NAMALWA (cell line): Measurements from ENCODE around the gene PELO.
"Not testable (repeated sequence)": the region's sequence is repeated elsewhere in the genome, so short reads cannot be mapped to it uniquely, and the experiment has no call there.

Experiments used
- DNase-seq: peaks from one replicate; pipeline ENCODE4 v3.0.0-alpha.2; 2015; ENCODE audit warnings: low spot score

The PELO gene

DNA sequence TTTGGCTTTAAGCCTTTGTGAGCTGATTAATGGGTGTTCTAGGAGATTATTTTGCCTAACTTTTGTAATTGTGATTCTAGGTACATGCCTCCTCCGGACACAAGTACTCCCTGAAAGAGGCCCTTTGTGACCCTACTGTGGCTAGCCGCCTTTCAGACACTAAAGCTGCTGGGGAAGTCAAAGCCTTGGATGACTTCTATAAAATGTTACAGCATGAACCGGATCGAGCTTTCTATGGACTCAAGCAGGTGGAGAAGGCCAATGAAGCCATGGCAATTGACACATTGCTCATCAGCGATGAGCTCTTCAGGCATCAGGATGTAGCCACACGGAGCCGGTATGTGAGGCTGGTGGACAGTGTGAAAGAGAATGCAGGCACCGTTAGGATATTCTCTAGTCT lies 13.6 kb downstream of the PELO start:
- DNase-seq, result peak; percentile 16

DNA sequence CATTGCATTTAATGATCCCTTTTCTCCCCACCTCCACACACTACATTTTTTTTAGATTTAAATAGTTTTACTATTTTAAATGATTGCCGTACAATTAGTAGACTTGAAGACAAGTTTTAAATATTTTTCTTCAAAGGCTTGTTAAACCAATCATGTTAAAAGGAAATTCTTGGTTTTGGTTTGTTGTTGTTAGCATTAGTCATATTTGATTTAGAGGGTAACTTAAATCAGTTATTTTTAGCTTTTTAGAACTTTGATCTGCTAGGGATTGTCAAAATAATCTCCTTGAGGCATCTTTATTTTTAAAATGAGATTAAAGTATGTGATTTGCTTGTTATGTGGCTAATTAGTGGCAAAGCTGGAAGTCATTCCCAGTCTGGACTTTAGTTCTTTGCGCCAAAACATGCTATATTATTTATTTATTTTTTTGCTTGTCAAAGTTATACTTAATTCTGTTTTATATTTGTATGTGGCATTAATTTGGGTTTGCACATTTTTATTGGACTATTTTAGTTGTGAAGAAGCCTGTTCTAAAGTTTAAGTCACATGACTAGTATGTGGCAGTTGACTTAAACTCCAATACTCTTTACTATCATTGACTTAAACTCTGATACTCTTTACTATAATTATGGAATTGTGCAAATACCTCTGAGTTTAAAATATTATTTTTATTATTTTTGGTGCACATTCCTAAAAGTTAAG lies 14.7 kb downstream of the PELO start:
- no peak for DNase-seq

DNA sequence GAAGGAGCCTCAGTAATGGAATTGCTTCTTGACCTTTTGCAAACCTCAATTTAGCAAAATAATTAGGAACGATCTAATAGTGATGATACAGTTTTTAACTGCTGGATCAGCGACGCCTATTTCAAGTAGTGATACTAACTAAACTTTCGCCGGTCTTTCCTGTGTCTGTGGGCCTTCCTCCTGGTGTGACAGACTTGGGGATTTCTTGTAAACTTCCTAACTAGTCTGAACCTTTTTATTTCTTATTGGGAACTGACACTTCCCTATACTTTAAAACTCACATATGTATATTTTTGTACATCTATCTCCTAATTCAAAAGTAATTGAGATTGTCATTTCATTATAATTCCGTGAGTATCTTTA lies 15.2 kb downstream of the PELO start:
- DNase-seq, result no peak

DNA sequence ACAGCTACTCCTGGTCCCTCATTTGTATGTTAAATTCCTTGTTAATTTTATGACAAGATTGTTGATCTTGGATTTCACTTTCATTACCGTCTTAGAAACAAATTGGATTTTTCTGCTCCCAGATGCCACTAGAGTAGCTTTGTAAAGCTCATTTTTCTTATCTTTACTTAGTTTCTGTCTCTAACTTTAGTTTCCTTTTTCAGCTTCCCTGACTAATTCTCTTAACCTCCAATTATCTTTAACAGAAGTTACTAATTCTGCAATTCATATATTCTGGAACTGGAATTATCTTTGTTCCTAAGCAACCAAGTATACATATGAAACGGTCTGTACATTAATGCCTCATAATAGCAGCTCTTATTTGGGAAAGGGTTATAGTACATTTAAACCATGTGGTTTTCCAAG lies 16.7 kb downstream of the PELO start:
- DNase-seq, result no peak

DNA sequence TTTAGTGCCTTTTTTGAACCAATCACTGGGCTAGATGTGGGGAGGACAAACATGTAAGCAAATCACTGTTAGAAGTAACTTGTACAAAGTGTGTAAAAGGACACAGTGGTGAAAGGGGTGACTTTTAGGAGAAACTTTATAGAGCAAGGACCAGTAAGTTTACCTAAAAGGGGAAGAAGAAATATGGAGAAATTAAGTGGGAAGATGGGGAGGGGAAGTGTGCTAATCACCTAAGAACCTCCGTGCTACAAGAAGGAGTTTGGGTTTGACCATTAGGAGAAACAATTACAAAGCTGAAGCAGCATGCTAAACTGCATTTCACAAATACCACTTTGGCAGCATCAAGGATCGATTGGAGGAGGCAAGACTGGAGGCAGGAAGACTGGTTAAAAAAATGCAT lies 17.3 kb downstream of the PELO start:
- DNase-seq, result no peak

DNA sequence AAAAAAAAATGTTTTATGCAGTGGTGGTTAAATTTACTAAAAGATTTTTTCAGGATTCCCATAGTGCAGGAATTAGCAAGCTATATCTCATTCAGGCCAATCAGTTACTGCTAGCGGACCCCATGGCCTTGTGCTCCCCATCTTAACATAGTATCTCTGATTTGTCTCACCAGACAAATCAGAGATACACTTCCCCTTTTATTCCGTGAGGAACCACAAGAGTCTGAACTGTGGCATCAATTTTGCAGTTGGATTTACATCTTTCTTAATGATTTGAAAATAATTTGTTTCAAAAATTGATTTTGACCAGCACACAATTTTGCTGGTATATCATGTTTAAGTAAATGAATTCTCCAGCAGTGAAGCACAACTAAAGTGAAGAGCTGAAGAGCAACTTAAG lies 17.9 kb downstream of the PELO start:
- no peak for DNase-seq

DNA sequence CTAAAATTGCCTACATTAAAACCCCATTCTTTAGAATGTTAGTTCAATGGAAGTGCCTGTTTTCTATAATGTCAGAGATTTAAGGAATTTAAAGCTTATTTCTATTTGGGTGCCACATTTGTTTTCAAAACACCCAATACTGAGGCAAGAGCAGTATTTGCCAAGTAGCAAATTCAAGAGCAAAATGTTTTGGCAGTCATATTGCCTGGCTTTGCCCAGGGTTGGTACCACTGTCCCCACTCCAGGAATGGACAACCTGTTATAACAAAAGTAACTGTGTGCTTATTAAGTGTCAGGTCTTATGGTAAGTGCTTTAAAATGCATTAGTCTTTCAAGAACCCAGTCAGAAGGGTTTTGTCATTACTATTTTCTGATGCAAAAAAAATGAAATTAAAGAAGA lies 19.3 kb downstream of the PELO start:
- DNase-seq, result no peak

DNA sequence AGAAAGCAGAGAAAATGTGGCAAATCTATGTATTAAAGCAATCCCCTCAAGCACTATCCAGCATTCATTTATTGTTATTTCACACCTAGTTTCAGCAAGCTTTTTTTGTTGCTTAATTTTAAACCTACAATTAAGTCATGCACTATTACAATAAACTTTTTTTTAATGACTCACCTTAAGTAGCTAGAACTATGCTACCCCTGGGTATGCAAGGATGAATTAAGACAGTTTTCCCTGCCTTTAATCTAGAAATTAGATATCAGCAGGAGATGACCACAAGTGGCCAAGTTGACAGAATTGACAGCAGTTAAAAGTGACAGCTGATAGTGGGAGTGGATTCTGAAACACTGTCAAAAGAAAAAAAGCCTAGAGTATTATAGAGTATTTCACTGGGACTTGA lies 20.0 kb downstream of the PELO start:
- DNase-seq, result no peak

DNA sequence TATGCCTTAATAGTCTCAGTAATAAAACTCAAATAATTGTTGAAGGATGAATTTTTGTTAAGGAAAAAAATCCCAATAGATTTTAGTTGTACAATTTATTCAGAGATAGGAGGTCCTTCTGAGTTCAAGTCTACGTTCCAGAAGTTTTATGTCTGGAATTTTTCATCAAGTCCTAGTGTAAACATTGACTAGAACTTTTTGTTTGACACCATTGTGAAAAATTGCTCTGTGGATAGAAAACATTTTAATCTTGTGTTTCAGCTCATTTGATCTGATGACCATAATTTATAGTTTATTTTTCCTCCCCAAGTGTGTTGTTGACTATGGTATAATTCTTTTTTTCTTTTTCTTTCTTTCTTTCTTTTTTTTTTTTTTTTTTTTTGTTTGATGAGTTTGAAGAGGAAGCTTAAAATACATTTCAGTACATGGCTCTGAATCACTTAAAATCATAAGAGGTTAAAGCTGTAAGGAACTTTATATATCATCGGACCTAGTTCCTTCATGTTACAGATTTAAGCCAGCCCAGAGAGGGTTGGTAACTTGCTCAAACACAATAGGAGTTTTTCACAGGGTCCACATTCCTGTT lies 20.7 kb downstream of the PELO start:
- no peak for DNase-seq

DNA sequence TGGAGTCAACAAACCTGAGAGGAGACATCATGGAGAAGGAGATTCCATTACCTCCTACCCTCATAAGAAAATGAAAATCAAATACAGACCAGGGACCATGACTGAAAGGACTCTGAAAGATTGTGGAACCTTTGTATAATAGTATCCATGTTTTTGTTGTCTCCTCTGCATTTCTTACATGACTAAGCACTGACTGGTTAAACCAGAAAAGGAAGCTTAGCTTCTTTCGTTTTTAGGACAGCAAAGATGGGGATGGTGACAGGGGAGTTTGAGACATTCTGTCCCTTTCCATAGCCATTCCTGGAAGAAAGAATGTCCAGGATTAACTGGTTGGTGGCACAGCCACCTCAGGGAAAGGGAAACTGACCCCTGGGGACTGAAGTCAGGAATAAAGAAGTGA lies 22.2 kb downstream of the PELO start:
- DNase-seq, result no peak

DNA sequence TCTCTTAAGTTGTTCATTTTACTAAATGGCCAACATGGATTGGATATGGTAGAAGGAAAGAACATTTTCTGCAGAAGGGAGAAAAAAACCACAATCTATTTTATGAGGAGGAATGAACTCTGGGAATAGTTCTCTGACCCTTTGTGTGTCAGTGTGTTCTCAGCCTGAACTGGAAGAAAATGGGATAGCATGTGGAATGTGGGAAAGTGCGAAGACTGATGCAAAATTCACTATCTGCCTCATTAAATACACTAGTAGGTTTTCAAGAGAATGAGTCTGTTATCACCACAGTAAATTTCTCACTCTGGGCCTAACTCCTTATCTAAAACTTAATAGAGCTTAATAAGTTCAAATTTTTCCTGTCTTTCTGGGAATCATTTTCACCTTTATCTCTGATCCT lies 22.7 kb downstream of the PELO start:
- no peak for DNase-seq

DNA sequence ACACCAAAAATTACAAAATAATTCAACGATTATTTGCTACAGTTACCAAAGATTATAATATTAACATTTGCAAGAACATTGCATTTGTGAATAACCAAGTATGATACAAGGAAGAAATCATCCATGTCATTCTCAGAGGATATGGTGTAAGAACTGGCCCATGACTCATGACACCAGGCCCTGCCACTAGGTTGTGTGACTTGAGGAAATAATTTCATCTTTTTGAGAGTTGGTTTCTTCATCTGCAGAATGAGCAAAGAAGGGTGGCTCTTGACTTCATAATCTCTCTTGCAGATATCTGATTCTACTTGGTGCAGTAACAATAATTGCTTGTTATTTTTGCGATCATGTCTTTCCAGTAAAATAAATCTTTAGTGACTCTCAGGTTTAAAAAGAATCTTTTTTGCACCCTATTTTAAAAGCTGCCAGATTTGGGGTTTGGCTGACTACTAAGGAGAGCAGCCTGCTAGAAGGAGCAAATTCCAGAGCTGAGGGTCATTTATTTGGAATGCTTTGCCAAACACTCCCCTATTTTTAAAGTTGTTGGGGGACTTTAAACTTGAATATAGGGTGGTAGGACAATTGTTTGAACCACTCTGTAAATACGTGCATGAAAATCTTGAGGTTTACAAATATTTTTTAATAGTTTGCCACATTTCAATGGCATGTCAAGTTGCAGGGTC lies 23.5 kb downstream of the PELO start:
- DNase-seq, result no peak

DNA sequence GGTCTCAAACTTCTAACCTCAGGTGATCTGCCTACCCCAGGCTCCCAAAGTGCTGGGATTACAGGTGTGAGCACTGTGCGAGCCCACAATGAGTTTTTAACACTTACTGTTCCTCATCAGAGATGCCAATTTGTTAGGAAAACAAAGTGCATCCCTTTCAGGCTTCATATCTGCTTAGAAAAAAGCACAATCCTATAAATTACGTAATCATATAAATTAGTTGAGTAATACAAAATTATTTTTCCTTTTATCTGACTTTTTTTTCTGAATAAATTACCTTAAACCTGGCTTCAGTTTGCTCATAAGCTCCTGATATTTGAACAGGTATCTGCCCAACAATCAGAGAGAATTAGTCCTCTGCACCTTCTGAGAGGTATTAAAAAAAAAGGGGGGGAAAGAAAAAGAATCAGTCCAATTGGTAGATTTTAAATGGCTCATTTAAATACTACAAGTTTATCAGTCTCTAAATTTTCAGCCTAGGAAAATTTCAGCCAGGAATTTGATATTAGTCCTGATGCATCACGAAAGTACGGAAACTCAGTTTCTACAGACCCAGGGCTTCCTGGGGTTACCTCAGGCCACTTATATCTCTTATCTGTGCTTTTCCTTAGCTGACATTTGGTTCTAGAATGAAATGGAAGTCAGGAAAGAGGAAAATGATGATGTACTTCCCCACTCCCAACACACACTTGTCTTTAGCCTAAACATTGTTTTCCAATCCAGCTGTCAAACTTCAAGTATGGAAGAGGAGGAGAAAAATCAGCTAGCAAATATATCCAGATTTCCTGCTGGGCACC lies 26.8 kb downstream of the PELO start:
- no peak for DNase-seq

DNA sequence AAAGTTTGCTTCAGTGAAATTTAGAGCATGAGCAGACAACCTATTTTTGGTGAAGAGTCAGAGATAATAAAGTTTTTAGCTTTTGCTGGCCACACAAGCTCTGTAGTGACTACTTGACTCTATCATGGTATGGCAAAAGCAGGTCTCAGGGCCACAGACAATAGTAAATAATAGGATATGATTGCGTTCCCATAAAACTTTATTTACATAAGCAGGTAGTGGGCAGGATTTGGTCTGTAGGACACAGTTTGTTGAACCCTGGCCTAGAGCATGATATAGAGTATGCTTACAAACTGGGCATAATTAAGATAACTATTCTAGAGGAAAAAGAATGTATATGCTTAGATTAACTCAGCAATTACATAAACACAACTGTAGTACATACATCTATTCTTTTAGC lies 30.1 kb downstream of the PELO start:
- no peak for DNase-seq

DNA sequence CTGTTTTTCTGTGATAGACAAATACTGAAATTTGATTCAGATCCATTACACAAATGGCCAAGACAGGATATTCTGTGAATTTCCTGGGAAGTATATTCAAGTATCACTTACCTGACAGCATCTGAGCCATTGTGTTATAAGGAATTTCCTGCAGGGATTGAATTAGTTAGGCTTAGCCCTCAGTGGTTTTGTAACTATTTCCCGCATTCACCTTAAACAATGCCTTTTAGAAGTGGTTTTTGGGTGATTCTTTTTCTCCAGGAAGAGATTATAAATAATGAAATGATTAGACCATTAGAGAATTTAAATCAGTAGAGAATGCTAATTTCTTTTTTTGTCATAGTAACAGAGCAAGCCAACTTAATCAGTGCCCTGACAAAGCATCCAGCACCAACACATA lies 30.6 kb downstream of the PELO start:
- DNase-seq, result no peak

DNA sequence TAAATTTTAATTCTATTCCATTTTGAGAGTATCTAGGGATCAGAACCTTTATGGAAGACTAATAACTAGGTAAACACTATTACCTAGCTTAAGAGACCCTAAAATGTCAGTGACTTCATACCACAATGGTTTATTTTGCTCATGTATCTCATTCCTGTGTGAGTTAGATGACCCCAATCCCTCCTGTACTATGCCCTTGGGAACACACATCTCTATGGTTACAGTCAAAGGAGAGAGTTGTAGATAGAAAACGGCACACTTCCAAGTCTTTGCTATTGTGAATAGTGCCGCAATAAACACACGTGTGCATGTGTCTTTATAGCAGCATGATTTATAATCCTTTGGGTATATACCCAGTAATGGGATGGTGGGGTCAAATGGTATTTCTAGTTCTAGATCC lies 31.1 kb downstream of the PELO start:
- not testable (repeated sequence) for DNase-seq

DNA sequence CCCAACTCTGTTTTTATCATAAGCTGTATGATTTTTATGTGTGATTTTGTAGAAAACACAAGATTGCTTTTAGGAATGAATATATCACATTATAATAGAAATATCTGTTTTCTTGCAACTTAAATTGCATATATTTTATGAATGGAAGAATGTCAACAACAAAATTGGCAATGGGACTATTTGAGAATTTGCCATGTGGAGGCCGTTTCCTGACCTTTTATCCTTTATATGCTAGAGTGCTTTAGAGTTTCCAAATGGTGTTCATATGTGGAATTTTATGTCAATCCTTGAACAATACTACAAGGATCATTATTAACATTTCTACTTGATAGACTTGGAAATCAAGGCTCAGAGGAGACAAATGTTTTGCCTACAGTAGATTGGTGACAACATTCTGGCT lies 34.2 kb downstream of the PELO start:
- DNase-seq, result no peak

DNA sequence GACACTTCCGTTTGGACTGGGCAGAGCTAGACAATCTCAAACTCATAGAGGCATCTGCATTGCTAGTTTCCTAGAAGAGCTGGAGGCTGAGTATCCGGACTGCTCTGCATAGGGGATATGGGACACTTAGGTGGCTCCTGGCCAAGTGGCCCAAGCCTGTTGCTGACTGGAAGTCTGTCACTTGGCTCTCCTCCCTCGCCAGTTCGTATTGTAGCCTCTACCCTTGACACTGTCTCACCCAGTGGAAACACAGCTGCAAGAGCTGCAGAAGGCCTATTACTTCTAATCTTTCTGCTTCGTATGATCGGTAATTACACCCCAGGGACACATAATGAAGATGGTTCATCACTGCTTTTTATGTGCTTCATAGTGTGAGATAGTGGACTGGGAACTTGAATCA lies 34.7 kb downstream of the PELO start:
- DNase-seq, result peak; percentile 7

DNA sequence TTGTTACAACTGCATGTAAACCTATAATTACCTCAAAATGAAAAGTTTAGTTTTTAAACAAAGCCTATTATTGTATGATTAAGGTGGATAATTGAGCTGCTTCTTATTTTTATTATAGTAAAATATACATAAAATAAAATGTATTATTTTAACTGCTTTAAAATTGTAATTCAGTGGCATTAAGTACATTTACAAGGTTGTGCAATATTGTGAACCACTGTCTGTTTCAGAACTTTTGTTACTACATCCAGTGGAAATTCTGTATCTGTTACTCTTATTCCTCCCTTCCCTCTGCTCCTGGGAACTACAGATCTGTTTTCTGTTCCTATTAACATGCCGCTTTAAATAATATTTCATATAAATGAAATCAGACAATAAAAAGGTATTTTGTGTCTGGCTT lies 37.1 kb downstream of the PELO start:
- no peak for DNase-seq

DNA sequence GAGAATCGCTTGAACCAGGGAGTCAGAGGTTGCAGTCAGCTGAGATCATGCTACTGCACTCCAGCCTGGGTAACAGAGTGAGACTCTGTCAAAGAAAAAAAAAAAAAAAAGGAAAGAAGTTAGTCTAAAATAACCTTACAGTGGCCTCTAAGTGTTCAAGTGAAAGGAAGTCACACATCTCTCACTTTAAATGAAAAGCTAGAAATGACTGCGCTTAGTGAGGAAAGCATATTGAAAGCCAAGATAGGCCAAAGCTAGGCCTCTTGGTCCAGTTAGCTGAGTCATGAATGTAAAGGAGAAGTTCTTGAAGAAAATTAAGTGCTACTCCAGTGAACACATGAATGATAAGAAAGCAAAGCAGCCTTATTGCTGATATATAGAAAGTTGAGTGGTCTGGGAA lies 38.1 kb downstream of the PELO start:
- DNase-seq, result no peak

DNA sequence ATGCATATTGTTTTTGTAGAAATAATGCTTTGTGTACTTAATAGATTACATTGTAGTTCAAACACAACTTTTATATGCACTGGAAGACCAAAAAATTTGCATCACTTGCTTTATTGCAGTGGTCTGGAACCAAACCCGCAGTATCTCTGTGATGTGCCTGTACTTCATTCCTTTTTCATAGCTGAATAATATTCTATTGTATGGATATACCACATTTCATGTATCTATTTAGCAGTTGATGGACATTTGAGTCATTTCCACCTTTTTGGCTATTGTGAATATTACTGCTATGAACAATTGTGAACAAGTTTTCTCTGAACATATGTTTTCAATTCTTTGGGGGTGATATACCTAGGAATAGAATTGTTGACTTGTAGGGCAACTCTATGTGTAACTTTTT lies 40.1 kb downstream of the PELO start:
- no peak for DNase-seq

DNA sequence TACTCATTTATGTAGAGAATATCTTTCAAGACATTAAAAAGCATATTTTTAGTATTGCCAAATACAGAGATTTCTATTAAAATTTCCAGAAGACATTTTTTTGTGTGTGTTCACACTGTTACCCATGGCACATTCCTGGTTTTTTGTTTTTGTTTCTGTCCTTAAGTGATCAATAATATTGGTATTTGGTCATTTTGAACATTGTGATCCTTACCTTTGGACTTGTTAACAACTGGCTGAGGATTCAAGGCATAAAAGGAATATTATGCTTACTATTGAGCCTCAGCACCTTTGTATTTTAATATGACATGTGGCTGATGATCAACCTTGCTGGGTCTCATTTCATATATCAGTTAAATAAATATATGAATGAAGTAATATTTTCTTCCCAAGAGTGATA lies 41.9 kb downstream of the PELO start:
- DNase-seq, result no peak

DNA sequence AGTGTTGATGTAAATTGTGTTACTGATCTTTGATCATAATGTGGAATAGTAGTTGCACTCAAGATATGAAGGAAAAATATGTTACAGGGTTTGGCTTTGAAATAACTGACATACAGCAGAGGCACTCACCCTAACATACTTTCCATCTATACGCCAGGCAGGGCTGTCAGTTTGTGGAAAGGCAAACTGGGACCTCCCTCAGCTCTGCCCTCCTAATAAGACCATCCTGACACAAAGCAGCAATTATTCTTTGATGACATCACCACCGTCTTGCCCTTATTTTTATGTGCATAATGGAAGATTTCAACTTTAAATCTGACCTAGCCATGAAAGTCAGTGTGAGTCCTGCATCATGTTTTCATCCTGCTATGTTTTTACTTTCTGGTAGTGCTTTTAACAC lies 42.9 kb downstream of the PELO start:
- no peak for DNase-seq
